Peyer's patch (tissue), 4 donors: ENCODE data around the gene ZNF442.

Experiments used
- CTCF ChIP-seq, 6 experiments: fragments of 450-650 bp in 4 of 6; fragments of 200-600 bp in 2 of 6; sonication (generic) in 1 of 6; IDR thresholded peaks; one replicate each; pipeline ENCODE4 v1.5.1; 2017 to 2019; ENCODE audit warnings: antibody characterized with exemption in 6 of 6, mild to moderate bottlenecking in 3 of 6, moderate library complexity in 1 of 6
- POLR2A ChIP-seq, 2 donors: fragments of 450-650 bp; IDR thresholded peaks; one replicate each; pipeline ENCODE4 v1.5.1; 2017; ENCODE audit warnings: antibody characterized with exemption in 2 of 2, mild to moderate bottlenecking in 2 of 2, moderate library complexity in 2 of 2

GRCh38 chr19:12350185-12350889, 15.1 kb downstream of the ZNF442 start:
- TF ChIP-seq CTCF (IDR thresholded peaks at IDR 0.05) (no peak), POLR2A (IDR thresholded peaks at IDR 0.05) (no peak)
